Sigmoid colon (tissue), 4 donors: ENCODE measurements around the gene BIRC5.

Source experiments
- CTCF ChIP-seq, 4 experiments: fragments of 450-650 bp in 3 of 4; fragments of 200-600 bp in 1 of 4; IDR thresholded peaks; one replicate each; pipeline ENCODE4 v1.5.1; 2016 to 2019; ENCODE audit warnings: antibody characterized with exemption in 4 of 4, mild to moderate bottlenecking in 3 of 4, moderate library complexity in 2 of 4
- EP300 ChIP-seq, 4 donors: sonication (generic); formaldehyde crosslinking; IDR thresholded peaks; one replicate each; pipeline ENCODE4 v1.6.1; 2017; ENCODE audit warnings: antibody characterized with exemption in 4 of 4
- POLR2A ChIP-seq, 2 donors: fragments of 450-650 bp; IDR thresholded peaks; one replicate each; pipeline ENCODE4 v1.6.1; 2016; ENCODE audit warnings: antibody characterized with exemption in 2 of 2, mild to moderate bottlenecking in 2 of 2, moderate library complexity in 2 of 2

- TF ChIP-seq CTCF (IDR thresholded peaks at IDR 0.05): no peak
- no peak for TF ChIP-seq POLR2A (IDR thresholded peaks at IDR 0.05)
- no peak for TF ChIP-seq EP300 (IDR thresholded peaks at IDR 0.05)
Measured at GRCh38 chr17:78205124-78205775, 8.8 kb upstream of the BIRC5 start.
